GM19328 (cell line): ENCODE data around the gene PHACTR3.

Source experiments
- ATAC-seq: cut with Tn5 transposase; IDR thresholded peaks from one replicate; pipeline ENCODE4 v1.9.1; 2021; ENCODE audit warnings: mild to moderate bottlenecking, moderate library complexity; ENCODE audit not compliant: unreplicated experiment

Gene PHACTR3

DNA sequence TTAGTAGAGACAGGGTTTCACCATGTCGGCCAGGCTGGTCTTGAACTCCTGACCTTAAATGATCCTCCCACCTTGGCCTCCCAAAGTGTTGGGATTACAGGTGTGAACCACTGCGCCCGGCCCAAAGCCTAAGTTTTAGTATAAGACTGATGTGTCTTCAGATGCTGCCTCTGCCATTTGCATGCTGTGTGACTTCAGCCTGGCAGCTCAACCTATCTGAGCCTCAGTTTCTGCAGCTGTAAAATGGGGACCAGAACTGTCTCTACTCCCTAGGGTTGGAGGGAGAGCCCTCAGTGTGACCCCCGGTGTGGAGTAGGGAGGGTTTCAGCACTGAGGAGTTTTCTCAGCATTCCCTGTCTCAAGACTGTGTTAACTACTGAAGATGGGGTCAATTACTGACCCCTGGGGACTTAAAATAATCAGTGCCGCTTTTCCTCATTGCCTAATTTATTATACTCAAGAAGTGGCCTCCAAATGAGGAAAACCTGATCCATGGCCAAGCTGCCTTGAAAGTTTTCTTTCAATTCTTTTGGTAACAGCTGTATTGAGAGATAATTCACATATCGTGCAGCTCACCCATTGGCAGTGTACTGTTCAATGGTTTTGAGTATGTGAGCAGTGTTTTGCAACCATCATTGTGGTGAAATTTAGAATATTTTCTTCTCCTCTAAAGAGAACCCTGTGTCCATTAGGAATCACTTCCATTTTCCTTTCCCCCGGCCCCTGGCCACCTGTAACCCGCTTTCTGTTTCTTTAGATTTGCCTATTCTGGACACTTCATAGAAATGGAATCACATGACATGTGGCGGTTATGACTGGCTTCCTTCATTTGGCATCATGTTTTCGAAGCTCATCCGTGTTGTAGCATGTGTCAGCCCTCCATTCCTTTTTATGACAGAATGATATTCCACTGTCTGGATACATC is 64.8 kb downstream of the PHACTR3 start:
- ATAC-seq = no peak

DNA sequence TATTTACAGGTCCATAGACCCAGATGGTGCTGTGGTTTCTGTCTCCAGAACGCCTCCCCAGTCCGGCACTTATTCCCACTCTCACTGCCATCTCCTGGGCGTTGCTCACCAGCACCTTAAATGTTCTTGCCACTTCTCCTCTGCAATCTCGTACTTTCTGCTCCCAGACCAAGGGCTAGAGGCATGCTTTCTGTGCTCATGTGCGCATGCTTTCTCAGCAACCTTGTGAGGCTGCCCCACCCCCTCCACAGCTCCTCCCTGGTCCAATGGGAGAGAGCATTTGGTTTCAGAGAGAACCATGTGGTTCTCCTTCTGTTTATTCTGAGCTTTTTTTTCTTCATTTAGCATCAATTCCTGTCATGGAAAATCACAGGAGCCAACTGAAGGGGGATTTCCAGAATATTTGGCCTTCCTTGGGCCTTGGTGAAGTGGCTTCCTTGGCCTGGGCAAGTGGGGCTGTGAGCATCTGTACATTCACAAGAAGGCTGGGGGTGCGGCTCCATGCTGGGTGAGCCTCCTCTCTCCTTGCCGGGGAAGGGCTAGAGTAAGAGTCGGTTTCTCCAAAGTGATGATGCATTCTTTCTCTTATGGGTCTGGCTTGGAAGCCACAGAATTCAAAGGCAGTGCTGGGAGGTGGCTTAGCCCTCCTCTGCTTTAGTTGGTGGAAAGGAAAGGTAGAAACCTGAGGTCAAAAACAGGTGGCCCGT is 66.6 kb downstream of the PHACTR3 start:
- ATAC-seq = no peak

DNA sequence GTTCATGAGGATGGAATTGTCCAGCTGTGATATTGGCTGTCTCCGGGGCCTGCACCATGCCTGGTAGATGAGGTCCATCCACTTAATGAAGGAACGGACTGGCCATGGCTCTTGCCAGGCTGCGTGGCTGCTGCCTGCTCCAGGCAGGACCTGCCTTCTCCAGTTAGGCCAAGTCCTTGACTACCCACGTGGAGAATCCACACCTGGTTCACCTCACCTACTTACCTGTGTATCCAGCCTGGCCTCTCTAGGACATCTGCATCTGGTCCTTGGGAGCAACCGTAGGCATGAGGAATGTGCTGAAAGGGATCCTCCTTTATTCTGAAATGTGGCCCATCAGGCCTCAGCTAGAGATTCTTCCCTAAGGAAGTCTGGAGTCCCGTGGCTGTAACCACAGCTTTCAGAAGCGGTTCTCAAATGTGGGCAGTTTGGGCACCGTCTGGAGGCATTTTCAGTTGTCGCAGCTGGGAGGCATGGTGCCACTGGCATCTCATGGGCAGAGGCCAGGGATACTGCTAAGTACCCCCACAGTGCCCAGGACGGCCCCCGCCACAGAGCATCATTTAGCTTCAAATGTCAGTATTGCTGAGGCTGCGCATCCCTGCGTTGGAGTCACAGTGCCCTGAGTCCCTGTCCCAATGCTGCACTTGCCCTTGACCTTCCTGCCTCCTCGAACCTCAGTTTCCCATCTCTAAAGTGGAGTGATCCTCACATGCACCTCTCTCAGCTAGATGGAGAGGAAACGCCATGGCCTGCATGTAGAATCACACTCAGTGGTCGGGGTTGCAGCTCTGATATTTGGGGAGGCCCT is 67.5 kb downstream of the PHACTR3 start:
- no peak for ATAC-seq

- no peak for ATAC-seq
Measured at GRCh38 chr20:59672576-59672975, 68.2 kb downstream of the PHACTR3 start.

- ATAC-seq = no peak
Measured at GRCh38 chr20:59673288-59673997, 69.1 kb downstream of the PHACTR3 start.

DNA sequence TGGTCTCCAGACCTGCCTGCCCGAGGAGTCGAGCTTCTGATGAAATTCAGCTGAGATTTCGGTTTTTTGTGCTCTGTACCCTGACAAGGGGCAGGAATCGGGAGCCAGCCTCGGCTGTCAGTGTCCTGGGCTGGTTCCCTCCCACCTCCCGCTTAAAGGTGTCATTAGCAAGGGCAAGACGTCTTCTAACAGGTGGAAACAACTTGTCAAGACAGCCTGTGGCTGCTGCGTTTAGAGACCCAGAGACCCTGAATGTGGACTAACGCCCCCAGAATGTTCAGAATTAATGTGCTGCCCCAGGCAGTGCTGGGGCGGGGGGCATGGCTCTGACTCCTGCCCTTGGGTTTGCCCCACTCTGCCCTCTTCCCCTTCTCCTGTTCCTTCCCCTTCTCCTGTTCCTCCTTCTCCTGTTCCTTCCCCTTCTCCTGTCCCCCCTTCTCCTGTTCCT is 69.7 kb downstream of the PHACTR3 start:
- no peak for ATAC-seq

- ATAC-seq = no peak
Measured at GRCh38 chr20:59676126-59676850, 71.9 kb downstream of the PHACTR3 start.

- no peak for ATAC-seq
Measured at GRCh38 chr20:59676851-59677182, 72.5 kb downstream of the PHACTR3 start.

- no peak for ATAC-seq
Measured at GRCh38 chr20:59677586-59677985, 73.2 kb downstream of the PHACTR3 start.

- ATAC-seq = no peak
Measured at GRCh38 chr20:59678288-59678687, 73.9 kb downstream of the PHACTR3 start.

DNA sequence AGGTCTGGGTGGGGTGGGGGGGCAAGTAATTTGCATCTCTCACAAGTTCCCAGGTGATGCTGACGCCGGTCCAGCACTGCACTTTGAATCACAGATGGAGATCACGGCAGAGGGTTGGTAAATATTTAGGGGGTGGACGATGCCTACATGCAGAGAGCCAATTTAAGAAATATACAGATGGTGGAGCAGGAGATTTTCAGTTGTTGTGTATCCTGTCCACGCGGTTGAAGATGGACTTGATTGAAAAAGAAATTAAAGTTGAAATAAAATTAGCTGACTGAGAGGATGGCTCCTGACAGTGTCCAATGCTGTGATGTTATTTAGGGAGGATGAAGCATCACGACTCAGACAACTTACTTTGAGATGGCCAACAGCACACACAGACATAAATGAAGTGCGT is 74.6 kb downstream of the PHACTR3 start:
- ATAC-seq = no peak

GRCh38 chr20:59680148-59680650 is 75.9 kb downstream of the PHACTR3 start:
- ATAC-seq = no peak

DNA sequence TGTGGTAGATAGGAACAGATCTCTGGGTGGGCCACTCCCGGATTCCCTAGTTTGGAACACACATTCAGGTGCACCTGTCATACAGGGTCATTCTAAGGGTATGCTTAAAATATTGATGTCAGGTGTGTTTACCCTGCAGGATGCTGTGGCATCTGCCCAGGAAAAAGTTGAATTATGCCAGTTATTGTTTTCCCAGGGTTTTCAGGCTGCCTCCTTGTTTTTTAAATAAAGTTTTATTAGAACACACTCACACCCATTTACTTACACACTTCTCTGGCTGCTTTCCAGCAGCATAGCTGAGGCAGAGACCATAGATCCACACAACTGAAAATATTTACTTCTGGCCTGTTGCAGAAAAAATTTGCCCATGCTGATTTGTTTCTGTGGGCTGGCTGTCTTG is 76.5 kb downstream of the PHACTR3 start:
- ATAC-seq = no peak

DNA sequence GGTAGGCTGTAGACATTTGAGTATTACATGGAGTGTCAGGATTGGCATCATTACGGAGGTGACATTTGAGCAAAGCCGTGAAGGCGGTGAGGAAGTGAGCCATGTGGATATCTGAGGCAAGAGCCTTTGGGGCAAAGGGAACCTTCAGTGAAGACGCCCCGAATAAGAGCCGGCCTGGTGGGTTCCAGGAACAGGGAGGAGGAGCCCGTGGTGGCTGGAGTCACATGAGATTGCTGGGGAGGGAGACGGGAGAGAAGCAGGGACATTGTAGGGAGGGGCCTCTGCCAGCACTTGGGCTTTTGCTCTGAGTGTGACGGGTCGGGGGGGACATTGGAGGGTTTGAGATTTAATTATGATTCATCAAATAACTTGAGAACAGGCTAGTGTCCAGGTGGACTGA is 78.3 kb downstream of the PHACTR3 start:
- ATAC-seq = no peak

GRCh38 chr20:59683181-59683580 is 78.8 kb downstream of the PHACTR3 start:
- ATAC-seq = no peak

DNA sequence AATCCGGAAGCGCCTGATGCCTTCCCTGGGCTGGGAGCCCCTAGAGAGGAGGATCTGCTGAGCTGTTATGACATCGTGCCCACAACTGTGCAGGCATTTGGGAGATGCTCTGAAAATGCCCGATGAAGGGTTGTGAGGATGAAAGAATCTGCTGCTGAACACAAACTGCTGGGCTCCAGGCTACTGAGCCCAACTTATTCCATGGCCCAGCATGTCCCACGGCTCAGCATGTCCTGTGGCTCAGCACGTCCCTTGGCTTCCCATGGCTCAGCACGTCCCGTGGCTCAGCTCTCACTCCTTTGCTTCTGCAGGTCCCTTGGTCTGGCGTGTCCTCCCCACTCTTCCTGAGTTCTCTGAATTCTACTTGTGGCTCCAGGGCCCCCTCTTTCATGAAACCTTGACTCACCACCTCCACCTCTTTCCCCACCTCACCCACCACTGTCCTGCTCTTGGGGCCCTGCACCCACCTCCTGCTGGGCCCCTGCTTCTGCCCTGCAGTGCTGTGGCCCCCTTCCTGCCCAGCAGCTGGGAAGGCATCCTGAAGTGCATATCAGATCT is 80.4 kb downstream of the PHACTR3 start:
- no peak for ATAC-seq

DNA sequence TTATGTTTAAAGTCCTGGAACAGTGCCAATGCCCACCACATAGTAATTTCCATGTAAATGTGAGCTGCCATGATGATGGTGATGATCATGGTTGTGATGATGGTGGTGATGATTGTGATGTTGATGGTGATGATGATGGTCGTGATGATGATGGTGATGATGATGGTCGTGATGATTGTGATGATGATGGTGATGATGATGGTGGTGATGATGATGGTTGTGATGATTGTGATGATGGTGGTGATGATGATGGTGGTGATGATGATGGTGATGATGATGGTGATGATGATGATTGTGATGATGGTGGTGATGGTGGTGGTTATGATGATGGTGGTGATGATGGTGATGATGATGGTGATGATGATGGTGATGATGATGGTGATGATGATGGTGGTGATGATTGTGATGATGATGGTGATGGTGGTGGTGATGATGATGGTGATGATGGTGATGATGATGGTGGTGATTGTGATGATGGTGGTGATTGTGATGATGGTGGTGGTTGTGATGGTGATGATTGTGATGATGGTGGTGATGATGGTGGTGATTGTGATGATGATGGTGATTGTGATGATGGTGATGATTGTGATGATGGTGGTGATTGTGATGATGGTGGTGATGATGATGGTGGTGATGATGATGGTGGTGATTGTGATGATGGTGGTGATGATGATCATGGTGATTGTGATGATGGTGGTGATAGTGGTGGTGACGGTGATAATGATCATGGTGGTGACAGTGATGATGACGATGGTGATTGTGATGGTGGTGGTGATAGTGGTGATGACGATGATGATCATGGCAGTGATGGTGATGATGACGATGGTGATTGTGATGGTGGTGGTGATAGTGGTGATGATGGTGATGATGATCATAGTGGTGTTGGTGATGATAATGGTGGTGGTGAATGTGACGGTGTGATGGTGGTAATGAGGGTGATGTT is 82.3 kb downstream of the PHACTR3 start:
- ATAC-seq = no peak

DNA sequence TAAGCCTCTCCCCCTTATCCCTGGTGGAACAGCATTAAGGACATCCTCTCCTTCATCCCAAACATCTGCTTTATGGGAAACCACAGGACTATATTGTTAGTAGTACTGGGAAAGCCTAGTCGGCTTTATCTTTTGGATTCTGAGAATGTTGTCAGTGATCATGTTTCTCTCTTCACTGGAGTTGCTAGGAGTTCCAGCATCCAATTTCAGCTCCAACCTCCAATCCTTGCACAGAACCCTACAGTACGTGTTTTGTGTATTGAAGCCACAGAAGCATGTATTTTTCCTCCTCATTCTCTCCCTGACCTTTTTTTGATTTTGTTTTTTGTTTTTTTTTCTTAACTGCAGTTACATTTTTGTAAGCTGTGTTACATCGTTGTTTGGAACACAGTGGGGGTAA is 84.0 kb downstream of the PHACTR3 start:
- ATAC-seq = no peak
